Small intestine (tissue), 7 donors: ENCODE measurements around the gene GRHPR. TPM values are rescaled to one million over a fixed set of nuclear protein-coding genes. Genes with fewer than 3 reads are reported as not detected.
A peak's percentile ranks its signal among the peaks of the same experiment; 100 is the strongest.
"Not testable (repeated sequence)": the region's sequence is repeated elsewhere in the genome, so short reads cannot be mapped to it uniquely, and the experiment has no call there.

Source experiments
- DNase-seq, 2 donors: peaks; one replicate each; pipeline versions ENCODE4 v3.0.0 to v3.0.0-alpha.2; 2013
- FAIRE-seq: peaks from 2 replicates; lab custom pipeline; 2012; peaks lifted over from hg19 to GRCh38; lab: Jason Lieb, UNC
- H3K27ac ChIP-seq, 3 donors: one replicate each; pipeline ENCODE4 v1.5.1; 2013; ENCODE audit warnings: low read length in 2 of 3, mild to moderate bottlenecking in 2 of 3, control low read depth in 1 of 3, inconsistent platforms in 1 of 3, low read depth in 1 of 3, moderate library complexity in 1 of 3
- H3K27me3 ChIP-seq, 3 donors: one replicate each; pipeline ENCODE4 v1.6.1; 2013; ENCODE audit warnings: low read length in 3 of 3, inconsistent platforms in 1 of 3; ENCODE audit not compliant: control insufficient read depth in 3 of 3, insufficient read depth in 3 of 3
- H3K36me3 ChIP-seq, 3 donors: one replicate each; pipeline ENCODE4 v1.6.1; 2013; ENCODE audit warnings: low read length in 3 of 3, inconsistent platforms in 1 of 3, low read depth in 1 of 3, mild to moderate bottlenecking in 1 of 3, moderate library complexity in 1 of 3; ENCODE audit not compliant: control insufficient read depth in 3 of 3, insufficient read depth in 2 of 3
- H3K4me1 ChIP-seq, 3 donors: one replicate each; pipeline ENCODE4 v1.6.1; 2013; ENCODE audit warnings: low read length in 2 of 3, inconsistent platforms in 1 of 3, low read depth in 1 of 3, mild to moderate bottlenecking in 1 of 3, moderate library complexity in 1 of 3; ENCODE audit not compliant: control insufficient read depth in 3 of 3, insufficient read depth in 2 of 3
- H3K4me3 ChIP-seq, 3 donors: one replicate each; pipeline ENCODE4 v1.5.1; 2013; ENCODE audit warnings: low read length in 3 of 3, control low read depth in 1 of 3, inconsistent platforms in 1 of 3, low read depth in 1 of 3, mild to moderate bottlenecking in 1 of 3, moderate library complexity in 1 of 3
- H3K9me3 ChIP-seq, 2 donors: one replicate each; pipeline ENCODE4 v1.6.1; 2013; ENCODE audit warnings: low read depth in 1 of 2, low read length in 1 of 2; ENCODE audit not compliant: control insufficient read depth in 2 of 2, insufficient read depth in 1 of 2
- WGBS, 3 donors: extraction: QIAGEN DNeasy Blood & Tissue Kit; methylation state at CpG; one replicate each; pipeline ENCODE4 v1.1.7; 2013; 5-methylcytosine and 5-hydroxymethylcytosine counted together
- polyA plus RNA-seq, 4 donors: library from polyadenylated mRNA; stranded (reverse) in 3 of 4; unstranded in 1 of 4; fragments of 200-250 nt in 3 of 4; fragments of 120-200 nt in 1 of 4; gene quantifications; one replicate each; pipeline versions ENCODE4 v1.2.1 to v1.2.3, GENCODE V29; 2013
- donor health status: healthy with polysubstance abuse.
- donor health status: control.
- donor health status: control.
- donor health status: Bipolar disorder and iron deficiency.
- donor health status: healthy.

Gene GRHPR
- polyA plus RNA-seq, 4 donors = 103 to 134 (median 123) TPM

DNA sequence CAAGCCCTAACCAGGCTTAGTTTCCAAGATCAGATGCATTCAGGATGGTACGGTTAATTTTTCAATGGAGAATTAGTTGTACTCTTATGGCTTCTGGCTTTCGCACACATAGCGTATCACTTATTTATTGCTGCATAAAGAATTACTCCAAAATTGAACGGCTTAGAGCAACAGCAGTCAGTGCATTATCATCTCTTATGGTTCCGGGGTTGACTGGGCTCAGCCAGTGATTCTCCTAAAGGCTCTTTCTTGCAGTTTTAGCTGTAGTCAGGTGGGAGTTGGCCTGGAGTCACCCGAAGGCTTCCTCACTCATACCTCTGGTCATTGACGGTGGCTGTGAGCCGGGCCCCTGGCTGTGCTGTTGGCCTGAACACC is 595 bp upstream of the GRHPR start:
- peak overlapping the region in 2 of 3 donors; percentile 63 to 72 for H3K4me3 ChIP-seq
- WGBS, 3 donors = 65 to 68% (median 65%) methylated on average over 8 of the region's 8 CpGs
- DNase-seq = no peak
- no peak for FAIRE-seq
- peaks cover 3 to 27% (median 13%) of the 10 kb centered on the region in 3 donors for H3K4me1 ChIP-seq
- no peaks in the 10 kb centered on the region for H3K27me3 ChIP-seq
- peak overlapping the region; percentile 84 to 92 (median 89) for H3K27ac ChIP-seq
- no peaks in the 10 kb centered on the region for H3K9me3 ChIP-seq
- peaks cover 0 to 27% (median 4%) of the 10 kb centered on the region in 3 donors for H3K36me3 ChIP-seq

DNA sequence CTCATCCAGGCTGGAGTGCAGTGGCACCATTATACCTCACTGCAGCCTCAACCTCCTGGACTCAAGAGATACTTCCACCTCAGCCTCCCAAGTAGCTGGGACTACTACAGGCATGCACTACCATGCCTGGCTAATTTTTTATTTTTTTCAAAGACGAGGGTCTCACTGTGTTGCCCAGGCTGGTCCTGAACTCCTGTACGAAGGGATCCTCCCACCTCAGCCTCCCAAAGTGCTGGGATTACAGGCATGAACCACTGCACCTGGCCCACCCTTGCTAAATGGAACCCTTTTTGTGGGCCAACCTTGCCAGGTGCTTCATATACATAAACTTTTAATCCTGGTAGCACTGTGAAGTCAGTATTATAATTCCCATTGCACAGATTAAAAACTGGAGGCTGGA is 1.0 kb downstream of the GRHPR start:
- WGBS, 3 donors = 49 to 55% (median 52%) methylated on average over 2 of the region's 2 CpGs
- peaks cover 3 to 27% (median 13%) of the 10 kb centered on the region in 3 donors for H3K4me1 ChIP-seq

DNA sequence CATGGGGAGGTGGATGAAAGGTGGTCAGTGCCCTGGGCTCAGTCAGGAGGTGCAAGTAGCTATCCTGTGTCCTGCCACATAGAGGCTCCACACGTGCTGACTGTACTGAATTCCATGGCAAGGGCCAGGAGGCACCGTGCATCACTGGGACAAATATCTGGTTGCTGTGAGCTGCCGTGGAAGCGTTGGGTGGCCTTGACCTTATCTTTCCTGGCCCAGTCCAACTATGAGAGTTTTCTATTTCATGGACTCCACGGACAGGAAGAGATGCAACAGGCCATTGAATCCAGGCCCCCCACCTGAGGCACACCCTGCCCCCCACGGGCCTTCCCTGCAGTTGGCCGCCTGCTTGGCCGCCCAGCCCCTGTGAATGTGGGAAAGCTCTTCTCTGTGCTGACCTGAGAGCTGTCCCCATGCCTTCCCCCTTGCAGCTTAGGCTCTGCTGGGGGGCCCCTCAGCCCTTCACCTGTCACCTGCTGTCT is 1.7 kb downstream of the GRHPR start:
- 44 to 66% (median 57%) methylated on average over 8 of the region's 8 CpGs for whole genome bisulfite sequencing, 3 donors
- no peaks in the 10 kb centered on the region for H3K9me3 ChIP-seq
- FAIRE-seq (no peak), DNase-seq (no peak)
- H3K4me3 ChIP-seq = peak overlapping the region in 1 of 3 donors; percentile 18
- H3K4me1 ChIP-seq = peaks cover 3 to 27% (median 13%) of the 10 kb centered on the region in 3 donors
- peaks cover 4 to 51% (median 10%) of the 10 kb centered on the region in 3 donors for H3K36me3 ChIP-seq
- no peak overlapping the region for H3K27ac ChIP-seq
- no peaks in the 10 kb centered on the region for H3K27me3 ChIP-seq

More for the DNA sequence above, 1.0 kb downstream of the GRHPR start:
- Histone ChIP-seq H3K9me3 (no peaks in the 10 kb centered on the region), H3K27me3 (no peaks in the 10 kb centered on the region), H3K36me3 (peaks cover 4 to 43% (median 10%) of the 10 kb centered on the region in 3 donors), H3K4me3 (peak overlapping the region in 2 of 3 donors; percentile 63 to 72), H3K27ac (no peak overlapping the region)
- no peak for FAIRE-seq
- DNase-seq = no peak

GRCh38 chr9:37424686-37425297 is 2.3 kb downstream of the GRHPR start:
- FAIRE-seq (no peak), DNase-seq (peak in 1 of 2 donors; percentile 47)
- Histone ChIP-seq H3K27ac (no peak overlapping the region), H3K36me3 (peaks cover 4 to 56% (median 12%) of the 10 kb centered on the region in 3 donors), H3K9me3 (no peaks in the 10 kb centered on the region), H3K27me3 (no peaks in the 10 kb centered on the region), H3K4me1 (peaks cover 3 to 27% (median 13%) of the 10 kb centered on the region in 3 donors), H3K4me3 (peak overlapping the region in 1 of 3 donors; percentile 18)
- 31 to 68% (median 38%) methylated on average over 17 to 18 of the region's 18 CpGs for WGBS, 3 donors

- H3K4me1 ChIP-seq = peaks cover 3 to 28% (median 13%) of the 10 kb centered on the region in 3 donors
- 70 to 77% (median 74%) methylated on average over 11 of the region's 11 CpGs for WGBS, 3 donors
- no peak for FAIRE-seq
- no peak overlapping the region for H3K27ac ChIP-seq
- H3K4me3 ChIP-seq = peak overlapping the region in 1 of 3 donors; percentile 18
- no peaks in the 10 kb centered on the region for H3K27me3 ChIP-seq
- H3K36me3 ChIP-seq = peaks cover 4 to 61% (median 12%) of the 10 kb centered on the region in 3 donors
- H3K9me3 ChIP-seq = no peaks in the 10 kb centered on the region
- no peak for DNase-seq
These were observed 2.8 kb downstream of the GRHPR start for GRCh38 chr9:37425298-37425752.

- not testable (repeated sequence) for H3K9me3 ChIP-seq, DNase-seq, H3K27ac ChIP-seq, H3K27me3 ChIP-seq, H3K4me3 ChIP-seq, FAIRE-seq
- peaks cover 4 to 72% (median 12%) of the 10 kb centered on the region in 3 donors for H3K36me3 ChIP-seq
- H3K4me1 ChIP-seq = peaks cover 3 to 36% (median 13%) of the 10 kb centered on the region in 3 donors
- WGBS, 3 donors = 93 to 95% (median 94%) methylated on average over 15 of the region's 15 CpGs
These were observed 3.9 kb downstream of the GRHPR start for GRCh38 chr9:37426431-37426830.

DNA sequence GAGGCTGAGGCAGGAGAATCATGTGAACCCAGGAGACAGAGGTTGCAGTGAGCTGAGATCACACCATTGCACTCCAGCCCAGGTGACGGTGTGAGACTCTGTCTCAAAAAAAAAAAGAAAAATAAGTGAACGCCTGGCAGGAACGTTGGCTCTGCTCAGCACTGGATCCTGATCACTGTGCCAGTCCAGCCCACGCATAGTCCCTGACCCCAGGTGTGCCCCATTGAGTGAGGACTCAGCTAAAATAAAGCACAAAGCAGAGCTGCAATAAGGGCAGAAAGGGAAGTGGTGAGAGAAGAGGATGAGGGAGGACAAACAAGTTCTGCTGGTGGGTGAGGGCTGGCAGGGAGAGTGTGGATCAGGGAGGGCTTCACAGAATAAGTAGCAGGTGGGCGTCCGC is 4.3 kb downstream of the GRHPR start:
- Histone ChIP-seq H3K27me3 (no peaks in the 10 kb centered on the region), H3K36me3 (peaks cover 4 to 75% (median 12%) of the 10 kb centered on the region in 3 donors), H3K27ac (no peak overlapping the region), H3K4me1 (peaks cover 3 to 34% (median 12%) of the 10 kb centered on the region in 3 donors), H3K4me3 (no peak overlapping the region), H3K9me3 (no peaks in the 10 kb centered on the region)
- no peak for FAIRE-seq
- WGBS, 3 donors = 91 to 93% (median 92%) methylated on average over 6 of the region's 6 CpGs
- DNase-seq = no peak

DNA sequence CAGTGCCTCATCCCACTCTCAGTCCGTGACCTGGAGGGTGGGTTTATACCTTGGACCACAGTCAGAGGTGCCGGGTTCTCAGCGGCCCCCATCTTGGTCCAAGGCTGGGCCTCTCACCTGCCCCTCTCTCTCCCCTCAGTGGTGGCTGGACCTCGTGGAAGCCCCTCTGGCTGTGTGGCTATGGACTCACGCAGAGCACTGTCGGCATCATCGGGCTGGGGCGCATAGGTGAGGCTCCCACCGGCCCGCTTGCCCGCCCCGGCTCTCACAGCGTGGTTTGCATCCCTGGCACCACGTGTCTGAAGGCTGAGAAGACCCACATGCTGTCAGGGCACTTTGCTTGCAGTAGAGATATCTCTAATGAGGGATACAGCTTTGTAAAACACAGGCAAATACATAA is 5.8 kb downstream of the GRHPR start:
- Histone ChIP-seq H3K27me3 (no peaks in the 10 kb centered on the region), H3K4me3 (no peak overlapping the region), H3K4me1 (peaks cover 3 to 27% (median 10%) of the 10 kb centered on the region in 3 donors), H3K27ac (no peak overlapping the region), H3K9me3 (no peaks in the 10 kb centered on the region), H3K36me3 (peaks cover 4 to 88% (median 12%) of the 10 kb centered on the region in 3 donors)
- 94 to 98% (median 95%) methylated on average over 14 of the region's 14 CpGs for WGBS, 3 donors
- FAIRE-seq (no peak), DNase-seq (no peak)
